Progenitor cell of endocrine pancreas (in vitro differentiated cells): Measurements from ENCODE around the gene MOAP1. TPM values are rescaled to one million over a fixed set of nuclear protein-coding genes. Genes with fewer than 3 reads are reported as not detected.
A peak's percentile ranks its signal among the peaks of the same experiment; 100 is the strongest.

Experiments used
- DNase-seq: peaks from one replicate; pipeline ENCODE4 v3.0.0; 2021; ENCODE audit warnings: low spot score; ENCODE audit not compliant: unreplicated experiment
- H3K27ac Mint-ChIP-seq: 2 replicates; pipeline ENCODE4 v1.8.0; 2021; ENCODE audit warnings: mild to moderate bottlenecking, moderate library complexity, mixed read lengths
- H3K27me3 Mint-ChIP-seq: 2 replicates; pipeline ENCODE4 v1.8.0; 2021; ENCODE audit warnings: mixed read lengths
- H3K36me3 Mint-ChIP-seq: 2 replicates; pipeline ENCODE4 v1.8.0; 2022; ENCODE audit warnings: mixed read lengths; ENCODE audit not compliant: insufficient read depth
- H3K4me1 Mint-ChIP-seq: 2 replicates; pipeline ENCODE4 v1.8.0; 2021; ENCODE audit warnings: low read depth, mixed read lengths
- H3K4me3 Mint-ChIP-seq: 2 replicates; pipeline ENCODE4 v1.8.0; 2021; ENCODE audit warnings: low read depth, mild to moderate bottlenecking, moderate library complexity, mixed read lengths
- H3K9me3 Mint-ChIP-seq: 2 replicates; pipeline ENCODE4 v1.8.0; 2021; ENCODE audit warnings: low read depth, mixed read lengths
- CTCF ChIP-seq: fragments of 200-600 bp; sonication (generic); IDR thresholded peaks from one replicate; pipeline ENCODE4 v1.5.0; 2021; ENCODE audit warnings: antibody characterized with exemption, mild to moderate bottlenecking; ENCODE audit not compliant: unreplicated experiment
- total RNA-seq: library from RNA; stranded (reverse); gene quantifications from 2 replicates; pipeline ENCODE4 v1.2.1, GENCODE V29; 2021

MOAP1 gene
- total RNA-seq, 1 donor from 2014 or later = 23.4 TPM

GRCh38 chr14:93199031-93199430, 14.3 kb upstream of the MOAP1 start:
- Mint-ChIP-seq H3K9me3 (no peaks in the 10 kb centered on the region), H3K36me3 (peaks cover 1% of the 10 kb centered on the region), H3K4me3 (no peak overlapping the region), H3K27me3 (no peaks in the 10 kb centered on the region), H3K4me1 (no peaks in the 10 kb centered on the region), H3K27ac (peak overlapping the region; percentile 52)
- no peak for DNase-seq
- no peak for TF ChIP-seq CTCF

- H3K4me1 Mint-ChIP-seq = no peaks in the 10 kb centered on the region
- DNase-seq = no peak
- H3K9me3 Mint-ChIP-seq = no peaks in the 10 kb centered on the region
- peaks cover 1% of the 10 kb centered on the region for H3K36me3 Mint-ChIP-seq
- no peak overlapping the region for H3K4me3 Mint-ChIP-seq
- no peak for TF ChIP-seq CTCF
- H3K27ac Mint-ChIP-seq = no peak overlapping the region
- no peaks in the 10 kb centered on the region for H3K27me3 Mint-ChIP-seq
Observed at GRCh38 chr14:93195316-93195999, 10.8 kb upstream of the MOAP1 start.

GRCh38 chr14:93186956-93187355, 2.3 kb upstream of the MOAP1 start:
- Mint-ChIP-seq H3K9me3 (no peaks in the 10 kb centered on the region), H3K27ac (no peak overlapping the region), H3K27me3 (no peaks in the 10 kb centered on the region), H3K36me3 (peaks cover 3% of the 10 kb centered on the region), H3K4me3 (no peak overlapping the region), H3K4me1 (peaks cover 16% of the 10 kb centered on the region)
- no peak for TF ChIP-seq CTCF
- no peak for DNase-seq

GRCh38 chr14:93186466-93186865, 1.8 kb upstream of the MOAP1 start:
- TF ChIP-seq CTCF = no peak
- Mint-ChIP-seq H3K27ac (no peak overlapping the region), H3K36me3 (peaks cover 4% of the 10 kb centered on the region), H3K27me3 (no peaks in the 10 kb centered on the region), H3K4me1 (peaks cover 16% of the 10 kb centered on the region), H3K9me3 (no peaks in the 10 kb centered on the region), H3K4me3 (peak overlapping the region; percentile 66)
- no peak for DNase-seq

GRCh38 chr14:93185349-93185720, 638 bp upstream of the MOAP1 start:
- no peaks in the 10 kb centered on the region for H3K9me3 Mint-ChIP-seq
- peak overlapping the region; percentile 97 for H3K4me3 Mint-ChIP-seq
- no peak for DNase-seq
- H3K27ac Mint-ChIP-seq = peak overlapping the region; percentile 96
- TF ChIP-seq CTCF = no peak
- peaks cover 4% of the 10 kb centered on the region for H3K36me3 Mint-ChIP-seq
- H3K27me3 Mint-ChIP-seq = no peaks in the 10 kb centered on the region
- peaks cover 16% of the 10 kb centered on the region for H3K4me1 Mint-ChIP-seq
